ENCODE results near the gene VAMP8. TPM values are rescaled to one million over a fixed set of nuclear protein-coding genes. Genes with fewer than 3 reads are reported as not detected.

VAMP8 gene
- total and polyA plus RNA-seq, 12 donors, result 4.9 to 56.8 (median 11.3) TPM

GRCh38 chr2:85593023-85593422, 15.6 kb downstream of the VAMP8 start:
- Histone ChIP-seq H3K9me3 (no peaks in the 10 kb centered on the region), H3K4me1 (peaks cover 8 to 78% (median 68%) of the 10 kb centered on the region in 9 donors), H3K27me3 (no peaks in the 10 kb centered on the region), H3K36me3 (peaks cover 0 to 35% (median 7%) of the 10 kb centered on the region in 9 donors), H3K27ac (peak overlapping the region in 2 of 10 donors; percentile 3 to 94), H3K4me3 (no peak overlapping the region)
- intact Hi-C loops (cut with DNase I), result no loop called here
- 64 to 65% methylated on average over 3 of the region's 3 CpGs for WGBS, 2 donors
- no peak for TF ChIP-seq CTCF (IDR thresholded peaks at IDR 0.05)
- ATAC-seq (no peak), DNase-seq (no peak)

- peak in 1 of 8 donors; percentile 1 for ATAC-seq
- peaks cover 0 to 53% (median 7%) of the 10 kb centered on the region in 9 donors for H3K36me3 ChIP-seq
- no peaks in the 10 kb centered on the region for H3K27me3 ChIP-seq
- TF ChIP-seq CTCF (IDR thresholded peaks at IDR 0.05), result no peak
- peak overlapping the region; percentile 50 to 91 (median 74) for H3K4me3 ChIP-seq
- no peak for DNase-seq
- peaks cover 8 to 61% (median 50%) of the 10 kb centered on the region in 9 donors for H3K4me1 ChIP-seq
- intact Hi-C loops (cut with DNase I), result loop anchor here in 2 of 10 donors (5.0 kb wide), 1 partner anchor 33 kb away; the partner anchor contains the start of gene GGCX (in 2 of the 2)
- H3K27ac ChIP-seq, result peak overlapping the region; percentile 76 to 95 (median 91)
- no peaks in the 10 kb centered on the region for H3K9me3 ChIP-seq
- WGBS, 2 donors, result 12 to 18% methylated on average over 13 of the region's 13 CpGs
Observed at GRCh38 chr2:85594715-85595300, 17.4 kb downstream of the VAMP8 start.

- H3K4me3 ChIP-seq, result peak within 1 kb of the TSS; percentile 50 to 91 (median 74)
- H3K4me1 ChIP-seq, result peaks cover 5 to 54% (median 43%) of the 10 kb centered on the region in 9 donors
- TF ChIP-seq CTCF (IDR thresholded peaks at IDR 0.05), result no peak
- DNase-seq (peak; percentile 89 to 98), ATAC-seq (peak; percentile 92 to 97 (median 97))
- H3K9me3 ChIP-seq, result no peaks in the 10 kb centered on the region
- peak within 1 kb of the TSS; percentile 76 to 95 (median 91) for H3K27ac ChIP-seq
- intact Hi-C loops (cut with DNase I), result loop anchor here in 2 of 10 donors (5.0 kb wide), 1 partner anchor 33 kb away; the partner anchor contains the start of gene GGCX (in 2 of the 2)
- peaks cover 0 to 58% (median 7%) of the 10 kb centered on the region in 9 donors for H3K36me3 ChIP-seq
- 0 to 1% methylated on average over 47 of the region's 47 CpGs for WGBS, 2 donors
- no peaks in the 10 kb centered on the region for H3K27me3 ChIP-seq
Observed at GRCh38 chr2:85595301-85596025, 18.1 kb downstream of the VAMP8 start, which contains the start of gene RNF181. RNF181 (plus strand) TSS chr2:85595745; CDS start chr2:85595764, 19 bp downstream.

- Histone ChIP-seq H3K4me3 (peak overlapping the region; percentile 39 to 91 (median 74)), H3K27me3 (no peaks in the 10 kb centered on the region), H3K4me1 (peaks cover 2 to 52% (median 38%) of the 10 kb centered on the region in 9 donors), H3K9me3 (no peaks in the 10 kb centered on the region), H3K27ac (peak overlapping the region in 9 of 10 donors; percentile 84 to 95 (median 92)), H3K36me3 (peaks cover 0 to 63% (median 9%) of the 10 kb centered on the region in 9 donors)
- intact Hi-C loops (cut with DNase I), result loop anchor here in 2 of 10 donors (5.0 kb wide), 1 partner anchor 34 kb away; the partner anchor contains the start of gene GGCX (in 2 of the 2)
- peak in 2 of 8 donors; percentile 4 to 8 for ATAC-seq
- 2 to 3% methylated on average over 10 of the region's 10 CpGs for WGBS, 2 donors
- TF ChIP-seq CTCF (IDR thresholded peaks at IDR 0.05), result no peak
- no peak for DNase-seq
Observed at GRCh38 chr2:85596026-85596333, 18.6 kb downstream of the VAMP8 start.

Measured in heart right ventricle (tissue), 16 donors.